GM18507 (cell line): Measurements from ENCODE around the gene ARL4D.
A peak's percentile ranks its signal among the peaks of the same experiment; 100 is the strongest.
"Not testable (repeated sequence)": the region's sequence is repeated elsewhere in the genome, so short reads cannot be mapped to it uniquely, and the experiment has no call there.

Experiments used
- DNase-seq: peaks from one replicate; pipeline ENCODE4 v3.0.0; 2011; ENCODE audit warnings: low read depth; ENCODE audit not compliant: insufficient read length; ENCODE audit errors: extremely low spot score
- FAIRE-seq: peaks from 2 replicates; lab custom pipeline; 2011; peaks lifted over from hg19 to GRCh38; lab: Jason Lieb, UNC

The ARL4D gene

GRCh38 chr17:43398724-43399595, at the start of gene ARL4D:
Gene ARL4D, plus strand, starts transcription at chr17:43398993. Its CDS starts 740 bp downstream, at chr17:43399733.
- FAIRE-seq (peak; percentile 69), DNase-seq (peak; percentile 50)

DNA sequence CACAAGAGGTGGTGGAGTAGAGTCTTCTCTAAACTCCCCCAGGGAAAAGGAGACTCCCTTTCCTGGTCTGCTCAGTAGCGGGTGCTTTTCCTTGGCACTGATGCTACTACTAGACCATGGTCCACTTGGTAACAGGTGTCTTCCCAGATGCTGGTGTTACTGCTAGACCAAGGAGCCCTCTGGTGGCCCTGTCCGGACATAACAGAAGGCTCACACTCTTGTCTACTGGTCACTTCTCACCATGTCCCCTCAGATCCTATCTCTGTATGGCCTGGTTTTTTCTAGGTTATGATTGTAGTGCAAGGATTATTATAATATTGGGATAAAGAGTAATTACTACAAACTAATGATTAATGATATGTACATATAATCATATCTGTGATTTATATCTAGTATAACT, 49.7 kb upstream of the ARL4D start:
- FAIRE-seq (no peak), DNase-seq (no peak)

DNA sequence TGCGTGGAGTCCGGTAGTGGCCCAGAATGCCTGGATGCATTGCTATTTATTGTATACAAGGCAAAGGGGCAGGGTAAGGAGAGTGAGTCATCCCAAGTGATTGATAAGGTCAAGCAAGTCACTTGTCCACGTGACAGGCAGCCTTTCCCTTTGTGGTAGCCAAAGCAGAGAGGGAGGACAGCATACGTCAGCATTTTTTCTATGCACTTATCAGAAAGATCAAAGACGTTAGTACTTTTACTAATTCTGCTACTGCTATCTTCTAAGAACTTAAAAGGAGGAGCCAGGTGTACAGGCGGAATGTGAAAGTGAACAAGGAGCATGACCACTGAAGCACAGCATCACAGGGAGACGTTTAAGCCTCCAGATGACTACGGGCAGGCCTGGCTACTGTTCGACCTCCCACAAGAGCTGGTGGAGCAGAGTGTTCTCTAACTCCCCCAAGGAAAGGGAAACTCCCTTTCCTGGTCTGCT, 47.9 kb upstream of the ARL4D start:
- FAIRE-seq (no peak), DNase-seq (no peak)

GRCh38 chr17:43351691-43352090, 47.1 kb upstream of the ARL4D start:
- DNase-seq (no peak), FAIRE-seq (no peak)

DNA sequence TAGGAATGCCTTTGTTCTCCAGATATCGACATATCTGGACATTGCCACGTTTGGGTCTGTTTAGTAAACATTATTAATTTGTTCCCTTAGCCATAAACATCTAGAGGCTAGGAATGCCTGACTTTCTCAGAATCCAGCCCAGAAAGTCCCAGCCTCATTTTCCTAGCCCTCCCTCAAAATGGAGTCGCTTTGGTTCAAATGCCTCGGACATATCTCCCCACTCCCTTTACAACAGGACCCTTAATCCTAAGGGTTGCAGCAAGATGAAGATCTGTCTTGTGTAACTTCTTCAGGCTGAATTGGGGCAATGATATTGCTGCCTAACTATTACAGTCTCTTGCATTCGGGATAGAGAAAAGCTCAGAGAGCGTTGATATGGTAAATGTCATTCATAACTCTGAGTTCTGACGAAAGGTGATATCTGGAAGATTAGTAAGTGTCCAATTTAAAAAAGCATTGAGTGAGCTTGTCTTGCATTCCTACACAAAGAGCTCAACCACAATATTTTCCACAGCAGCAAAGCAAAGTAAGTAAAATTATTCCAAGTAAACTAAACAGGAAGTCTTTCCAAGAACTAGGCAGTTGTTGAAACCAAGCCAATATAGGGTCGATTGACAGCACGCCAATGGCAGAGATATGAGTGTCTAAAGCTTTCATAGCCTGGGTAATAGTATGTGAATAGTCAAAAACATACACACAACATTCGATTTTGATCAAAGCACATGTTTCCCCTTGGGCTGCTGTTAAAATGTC, 46.0 kb upstream of the ARL4D start:
- DNase-seq (no peak), FAIRE-seq (no peak)

DNA sequence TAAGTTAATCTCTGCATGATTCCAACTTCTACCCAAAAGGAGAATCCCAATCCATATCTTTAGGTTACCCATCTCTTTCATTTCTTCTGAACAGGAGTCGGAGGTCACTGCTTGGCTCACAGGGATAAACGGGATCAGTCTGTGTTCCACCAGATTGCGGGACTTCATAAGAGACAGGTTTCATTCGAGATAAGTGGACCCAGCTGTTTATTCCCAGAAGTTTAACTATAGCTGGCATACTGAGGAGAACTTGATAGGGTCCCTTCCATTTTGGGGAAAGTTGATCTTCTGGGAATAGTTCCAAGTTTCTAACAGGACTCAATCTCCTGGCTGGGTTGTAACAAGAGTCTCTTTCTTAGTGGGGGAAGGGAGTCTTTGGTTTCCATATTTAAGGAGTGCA, 45.4 kb upstream of the ARL4D start:
- DNase-seq (no peak), FAIRE-seq (no peak)

- DNase-seq (no peak), FAIRE-seq (no peak)
Observed at GRCh38 chr17:43354371-43354770, 44.4 kb upstream of the ARL4D start.

GRCh38 chr17:43356450-43356849, 42.3 kb upstream of the ARL4D start:
- DNase-seq (no peak), FAIRE-seq (no peak)

DNA sequence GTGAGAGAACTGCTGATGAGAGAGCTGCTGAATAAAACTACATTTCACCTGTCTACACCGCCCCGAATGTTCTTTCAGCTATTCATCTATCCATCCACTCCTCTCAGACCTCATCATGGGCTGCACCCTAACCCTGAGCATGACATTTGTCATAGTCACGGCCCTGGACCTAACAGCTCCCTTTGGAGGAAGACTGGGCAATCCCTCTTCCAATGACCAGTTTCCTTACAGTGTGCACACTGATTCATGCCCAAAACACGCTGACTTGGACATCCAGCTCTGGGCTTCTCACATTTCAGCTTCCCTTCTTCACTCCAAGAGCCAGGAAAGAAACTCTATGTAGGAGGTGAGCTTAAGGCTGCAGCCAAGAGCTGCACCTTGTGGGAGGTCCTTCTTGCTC, 41.8 kb upstream of the ARL4D start:
- no peak for FAIRE-seq
- no peak for DNase-seq

- FAIRE-seq (no peak), DNase-seq (no peak)
Observed at GRCh38 chr17:43359469-43360110, 39.2 kb upstream of the ARL4D start.

DNA sequence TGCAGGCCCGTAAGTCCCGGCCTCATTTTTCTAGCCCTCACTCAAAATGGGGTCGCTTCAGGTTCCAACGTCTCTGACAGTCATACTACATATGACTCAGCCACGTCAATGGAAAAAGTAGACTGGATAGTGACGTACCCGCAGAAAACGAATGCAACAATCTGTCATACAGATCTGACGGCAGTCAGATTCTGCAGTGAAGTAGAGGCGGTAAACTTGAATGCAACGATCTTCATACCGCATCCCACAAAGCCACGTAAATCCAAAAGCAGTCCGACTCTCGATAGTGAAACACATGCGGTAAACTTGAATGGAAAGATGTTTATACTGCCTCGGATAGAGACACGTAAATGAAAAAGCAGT, 38.4 kb upstream of the ARL4D start:
- DNase-seq (no peak), FAIRE-seq (no peak)

DNA sequence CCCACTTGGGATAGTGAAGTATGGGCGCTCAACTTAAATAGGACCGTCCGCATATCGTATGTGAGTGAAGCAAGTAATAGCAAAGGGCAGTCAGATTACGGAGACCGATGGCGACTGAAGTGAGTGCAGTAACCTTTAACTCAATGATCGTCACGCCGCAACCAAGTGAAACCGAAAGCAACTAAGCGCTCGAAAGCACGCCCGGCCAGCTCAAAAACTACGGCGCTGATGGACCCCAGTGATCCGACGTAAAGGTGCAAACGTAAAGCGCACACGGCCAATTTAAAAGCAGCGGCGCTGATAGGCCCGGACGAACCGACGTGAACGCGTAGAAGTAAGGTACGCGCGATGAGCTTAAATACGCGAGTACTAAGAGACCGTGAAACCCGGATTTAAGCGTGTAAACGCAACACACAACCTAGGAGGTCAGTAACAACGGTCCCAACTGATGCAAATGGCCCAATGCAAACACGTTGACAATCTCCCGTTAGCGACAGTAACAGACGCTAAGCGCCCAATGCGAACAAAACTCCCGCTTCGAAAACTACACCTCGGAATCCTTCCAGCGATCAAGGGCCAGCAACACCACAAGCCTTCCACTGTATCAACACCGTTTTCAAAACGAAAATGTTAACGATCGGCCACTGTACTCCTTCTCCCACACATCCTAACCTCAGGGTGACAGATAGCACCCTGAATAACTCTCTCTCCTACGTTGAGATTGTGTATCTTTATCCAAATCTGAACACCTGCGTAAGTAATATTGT, 37.9 kb upstream of the ARL4D start:
- DNase-seq = no peak
- no peak for FAIRE-seq

GRCh38 chr17:43363181-43363925, 35.4 kb upstream of the ARL4D start:
- FAIRE-seq = no peak
- DNase-seq = no peak

DNA sequence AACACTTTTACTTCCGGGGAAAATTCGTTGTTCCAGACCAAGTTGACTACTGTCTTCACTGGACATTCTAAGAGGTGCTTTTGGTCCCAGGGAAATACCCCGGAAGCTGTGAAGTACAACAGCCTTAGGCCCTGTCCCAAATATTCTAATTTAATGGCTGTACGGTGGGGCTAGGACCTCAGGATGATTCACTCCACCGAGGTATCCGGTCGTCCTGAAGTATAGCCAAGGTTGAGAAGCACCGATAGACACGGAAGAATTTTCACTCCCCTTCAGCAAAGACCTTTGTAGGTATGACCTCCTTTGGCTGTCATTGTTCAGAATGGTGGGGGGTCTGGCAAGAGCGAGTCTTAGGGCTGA, 34.9 kb upstream of the ARL4D start:
- FAIRE-seq (no peak), DNase-seq (no peak)

DNA sequence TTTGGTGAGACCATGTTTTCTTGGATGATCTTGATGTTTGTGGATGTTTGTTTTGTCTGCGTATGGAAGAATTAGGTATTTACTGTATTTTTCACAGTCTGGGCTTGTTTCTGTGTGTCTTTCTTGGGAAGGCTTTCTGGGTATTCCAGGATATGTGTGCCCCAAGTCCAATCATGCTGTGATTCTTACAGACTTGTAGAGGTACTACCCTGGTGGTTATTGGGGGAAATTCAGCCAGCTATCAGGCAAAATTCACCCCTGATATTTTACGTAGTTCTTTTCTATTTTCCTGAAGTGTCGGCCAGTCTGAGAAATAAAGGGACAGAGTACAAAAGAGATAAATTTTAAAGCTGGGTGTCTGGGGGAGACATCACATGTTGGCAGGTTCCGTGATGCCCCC, 33.4 kb upstream of the ARL4D start:
- no peak for FAIRE-seq

DNA sequence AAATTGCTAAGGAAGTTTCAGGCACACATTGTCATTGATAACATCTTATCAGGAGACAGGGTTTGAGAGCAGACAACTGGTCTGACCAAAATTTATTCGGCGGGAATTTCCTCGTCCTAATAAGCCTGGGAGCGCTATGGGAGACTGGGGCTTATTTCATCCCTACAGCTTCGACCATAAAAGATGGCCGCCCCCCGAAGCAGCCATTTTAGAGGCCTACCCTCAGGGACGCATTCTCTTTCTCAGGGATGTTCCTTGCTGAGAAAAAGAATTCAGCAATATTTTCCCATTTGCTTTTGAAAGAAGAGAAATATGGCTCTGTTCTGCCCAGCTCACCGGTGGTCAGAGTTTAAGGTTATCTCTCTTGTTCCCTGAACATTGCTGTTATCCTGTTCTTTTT, 32.9 kb upstream of the ARL4D start:
- not testable (repeated sequence) for FAIRE-seq, DNase-seq

More for the DNA sequence above, 33.4 kb upstream of the ARL4D start:
- no peak for DNase-seq

GRCh38 chr17:43366891-43367736, 31.7 kb upstream of the ARL4D start:
- FAIRE-seq (no peak), DNase-seq (no peak)

DNA sequence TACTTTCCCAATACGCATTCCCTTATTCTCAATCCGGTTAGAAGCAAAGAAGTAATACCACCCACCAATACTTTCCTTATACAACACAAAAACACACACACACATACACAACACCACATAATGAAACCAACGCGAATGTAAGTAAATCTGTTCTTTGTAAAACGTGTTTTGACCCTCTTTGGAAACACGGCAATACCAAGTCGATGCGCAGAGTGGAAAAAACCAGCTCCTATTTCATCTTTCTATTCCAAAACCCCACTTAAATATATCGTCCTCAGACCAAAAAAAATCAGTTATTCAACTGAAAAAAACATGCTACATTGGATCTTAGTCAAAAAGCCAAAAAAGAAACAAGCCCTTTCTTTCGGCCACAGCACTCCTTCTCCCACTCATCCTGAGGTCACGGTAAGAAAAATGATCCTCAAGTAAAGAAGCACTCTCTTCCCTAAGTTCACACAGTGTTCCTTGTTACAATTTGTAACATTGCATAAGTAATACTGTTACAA, 31.0 kb upstream of the ARL4D start:
- DNase-seq (peak; percentile 46), FAIRE-seq (no peak)
